Prostate gland (tissue), 2 donors: ENCODE data around the gene MPV17. TPM values are rescaled to one million over a fixed set of nuclear protein-coding genes. Genes with fewer than 3 reads are reported as not detected.

Source experiments
- DNase-seq: peaks from one replicate; pipeline ENCODE4 v3.0.0-alpha.2; 2019; ENCODE audit warnings: low spot score
- H3K27ac ChIP-seq, 2 donors: fragments of 200-600 bp; sonication (generic); 2 replicates each; pipeline ENCODE4 v1.5.1; 2017 to 2019
- H3K27me3 ChIP-seq: fragments of 200-600 bp; sonication (generic); replicated peaks from 2 replicates; pipeline ENCODE4 v1.5.1; 2019; ENCODE audit not compliant: insufficient read depth
- H3K36me3 ChIP-seq, 2 donors: fragments of 200-600 bp; sonication (generic); 1 replicate in 1 of 2; 2 replicates in 1 of 2; pipeline versions ENCODE4 v1.5.1 to v1.8.1; 2017 to 2019
- H3K4me1 ChIP-seq: fragments of 200-600 bp; sonication (generic); replicated peaks from 2 replicates; pipeline ENCODE4 v1.5.1; 2019
- H3K4me3 ChIP-seq, 2 donors: fragments of 200-600 bp; sonication (generic); 2 replicates each; pipeline ENCODE4 v1.5.1; 2017 to 2019
- H3K9me3 ChIP-seq: fragments of 200-600 bp; sonication (generic); 2 replicates; pipeline ENCODE4 v1.5.1; 2017
- CTCF ChIP-seq, 4 experiments: fragments of 200-600 bp in 2 of 4; fragments of 450-650 bp in 2 of 4; sonication (generic) in 2 of 4; IDR thresholded peaks; 1 replicate in 3 of 4; 2 replicates in 1 of 4; pipeline ENCODE4 v1.5.1; 2016 to 2019; ENCODE audit warnings: antibody characterized with exemption in 4 of 4, mild to moderate bottlenecking in 2 of 4, moderate library complexity in 2 of 4
- POLR2A ChIP-seq: fragments of 450-650 bp; IDR thresholded peaks from one replicate; pipeline ENCODE4 v1.6.1; 2016; ENCODE audit warnings: antibody characterized with exemption, mild to moderate bottlenecking
- POLR2AphosphoS5 ChIP-seq: sonication (generic); formaldehyde crosslinking; IDR thresholded peaks from one replicate; pipeline ENCODE4 v1.6.1; 2017; ENCODE audit warnings: antibody characterized with exemption
- WGBS: methylation state at CpG from one replicate; pipeline ENCODE4 v1.1.5; 2018; 5-methylcytosine and 5-hydroxymethylcytosine counted together
- intact Hi-C: fragments of 100-400 bp; cut with DNase I; formaldehyde crosslinking; loops from one replicate; pipeline ENCODE4 v1.14.2; 2022
- total RNA-seq, 2 donors: library from RNA; depleted of rRNA; stranded (reverse); fragments of >200 nt; gene quantifications; one replicate each; pipeline ENCODE4 v1.1.0, GENCODE V29; 2016

Gene MPV17
- total RNA-seq, 2 donors from 2014 or later, result 82.5 to 90.3 TPM

GRCh38 chr2:27369471-27370025 is 46.7 kb upstream of the MPV17 start:
- H3K27ac ChIP-seq, result peak overlapping the region; percentile 83 to 91
- peaks cover 19% of the 10 kb centered on the region for H3K4me1 ChIP-seq
- TF ChIP-seq POLR2AphosphoS5 (no peak), CTCF (IDR thresholded peaks at IDR 0.05) (no peak), POLR2A (no peak)
- WGBS, result under 1% methylated on average over 18 of the region's 18 CpGs
- no peak for DNase-seq
- H3K9me3 ChIP-seq, result no peaks in the 10 kb centered on the region
- intact Hi-C loops, result loop anchor here (5.0 to 10.0 kb wide), 2 partner anchors 42 to 155 kb away; partner anchors contain the start of genes ATRAID, CAD and SLC5A6
- no peaks in the 10 kb centered on the region for H3K27me3 ChIP-seq
- peaks cover 17 to 20% of the 10 kb centered on the region in 2 donors for H3K36me3 ChIP-seq
- peak overlapping the region; percentile 71 to 82 for H3K4me3 ChIP-seq

GRCh38 chr2:27363933-27364332 is 41.0 kb upstream of the MPV17 start:
- H3K27me3 ChIP-seq, result no peaks in the 10 kb centered on the region
- intact Hi-C loops, result no loop called here
- no peak overlapping the region for H3K4me3 ChIP-seq
- DNase-seq, result no peak
- no peak overlapping the region for H3K27ac ChIP-seq
- 90% methylated on average over 2 of the region's 2 CpGs for WGBS
- no peak for TF ChIP-seq POLR2A
- no peak for TF ChIP-seq POLR2AphosphoS5
- no peak for TF ChIP-seq CTCF (IDR thresholded peaks at IDR 0.05)
- no peaks in the 10 kb centered on the region for H3K9me3 ChIP-seq
- H3K4me1 ChIP-seq, result peaks cover 5% of the 10 kb centered on the region
- H3K36me3 ChIP-seq, result peaks cover 15 to 21% of the 10 kb centered on the region in 2 donors

GRCh38 chr2:27362678-27363420 is 40.0 kb upstream of the MPV17 start:
- TF ChIP-seq CTCF (IDR thresholded peaks at IDR 0.05) (no peak), POLR2A (no peak), POLR2AphosphoS5 (no peak)
- H3K27me3 ChIP-seq, result no peaks in the 10 kb centered on the region
- H3K4me3 ChIP-seq, result no peak overlapping the region
- H3K9me3 ChIP-seq, result no peaks in the 10 kb centered on the region
- intact Hi-C loops, result no loop called here
- WGBS, result 87% methylated on average over 4 of the region's 4 CpGs
- no peak overlapping the region for H3K27ac ChIP-seq
- no peak for DNase-seq
- peaks cover 14 to 21% of the 10 kb centered on the region in 2 donors for H3K36me3 ChIP-seq
- H3K4me1 ChIP-seq, result no peaks in the 10 kb centered on the region

GRCh38 chr2:27356382-27357181 is 33.7 kb upstream of the MPV17 start, which contains the start of gene GTF3C2:
TSS of gene GTF3C2 (minus strand) at chr2:27356764. CDS start at chr2:27343554, 13,210 bp downstream.
- H3K27me3 ChIP-seq, result no peaks in the 10 kb centered on the region
- peak within 1 kb of the TSS; percentile 70 to 87 for H3K4me3 ChIP-seq
- DNase-seq, result peak; percentile 94
- peak within 1 kb of the TSS; percentile 79 to 83 for H3K27ac ChIP-seq
- peak; percentile 94 for TF ChIP-seq POLR2AphosphoS5
- peak; percentile 42 for TF ChIP-seq POLR2A
- TF ChIP-seq CTCF (IDR thresholded peaks at IDR 0.05), result no peak
- under 1% methylated on average over 58 of the region's 67 CpGs for WGBS
- no peaks in the 10 kb centered on the region for H3K36me3 ChIP-seq
- no peaks in the 10 kb centered on the region for H3K9me3 ChIP-seq
- intact Hi-C loops, result loop anchor here (5.0 kb wide), 1 partner anchor 34 kb away; the partner anchor contains the start of gene MPV17
- peaks cover 4% of the 10 kb centered on the region for H3K4me1 ChIP-seq
